B cell (primary cell): ENCODE results near the gene CDKN2AIPNL.

Experiments
- CTCF ChIP-seq: fragments of 200-600 bp; IDR thresholded peaks from one replicate; pipeline ENCODE4 v1.8.0; 2022; ENCODE audit warnings: antibody characterized with exemption, mild to moderate bottlenecking
- EZH2 ChIP-seq: IDR thresholded peaks from 2 replicates; pipeline ENCODE4 v1.6.1; 2012; ENCODE audit warnings: borderline replicate concordance, low read depth, mild to moderate bottlenecking, moderate library complexity, low read length; ENCODE audit not compliant: insufficient read depth, poor library complexity, severe bottlenecking

GRCh38 chr5:134449167-134449566 lies 37.5 kb upstream of the CDKN2AIPNL start:
- TF ChIP-seq EZH2 (no peak), CTCF (no peak)
